ENCODE measurements around the gene SULT4A1.
A peak's percentile ranks its signal among the peaks of the same experiment; 100 is the strongest.

Gene SULT4A1

DNA sequence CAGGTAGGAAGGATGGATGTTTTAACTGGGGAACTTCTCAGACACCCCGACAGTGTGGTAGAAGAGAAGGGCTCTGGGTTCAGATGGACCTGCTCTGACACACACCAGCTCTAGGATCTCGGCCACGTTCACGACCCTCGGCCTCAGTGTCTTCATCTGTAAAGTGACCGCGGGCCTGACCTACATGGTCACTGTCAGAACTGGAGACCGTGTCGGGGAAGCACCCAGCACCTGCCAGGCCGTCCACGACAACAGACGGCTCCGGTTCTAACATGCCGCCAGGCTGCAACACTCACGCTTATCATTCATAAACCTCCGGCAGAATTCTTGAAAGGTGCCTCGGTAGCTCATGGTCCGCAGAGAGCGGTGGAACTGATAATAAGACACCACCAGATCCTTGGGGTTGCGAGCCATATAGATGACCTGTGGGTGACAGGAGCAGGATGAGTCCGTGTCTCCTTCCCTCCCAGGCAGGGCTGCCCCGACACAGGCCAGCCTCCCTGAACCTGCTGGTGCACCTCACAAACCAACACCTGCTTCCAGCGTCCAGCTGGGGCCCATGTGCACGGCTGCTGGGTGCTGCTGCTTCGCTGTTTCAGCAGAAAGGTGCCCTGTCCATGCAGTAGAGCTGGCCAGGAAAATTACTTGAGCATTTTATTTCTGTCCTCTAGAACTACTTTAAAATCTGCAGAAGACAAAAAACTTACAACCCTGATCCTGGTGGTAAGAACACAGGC is 23.6 kb downstream of the SULT4A1 start:
- Mint-ChIP-seq H3K9me3 (no peaks in the 10 kb centered on the region), H3K27ac (no peak overlapping the region), H3K27me3 (ENCODE audit: low read depth) (peaks cover 2% of the 10 kb centered on the region), H3K4me1 (ENCODE audit: low read depth) (no peaks in the 10 kb centered on the region), H3K4me3 (no peak overlapping the region), H3K36me3 (ENCODE audit: low read depth) (no peaks in the 10 kb centered on the region)
- no peak for DNase-seq (ENCODE audit: low spot score)

DNA sequence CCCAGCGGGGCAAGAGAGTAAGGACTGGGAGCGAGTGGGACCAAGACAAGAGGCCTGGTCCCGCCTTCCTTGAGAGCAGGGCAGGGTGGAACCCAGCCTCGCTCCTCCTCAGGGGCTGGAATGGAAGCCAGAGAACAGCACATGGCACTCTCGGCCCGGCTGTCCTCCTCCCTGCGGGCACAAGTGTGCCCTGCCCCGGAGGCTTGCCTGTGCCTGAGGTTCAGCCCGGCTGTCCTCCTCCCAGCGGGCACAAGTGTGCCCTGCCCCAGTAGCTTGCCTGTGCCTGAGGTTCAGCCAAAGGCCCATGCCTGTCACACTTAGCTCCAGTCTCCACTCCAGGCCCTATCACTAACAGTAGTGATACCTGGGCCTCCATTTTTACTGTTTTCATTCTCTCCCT is 24.2 kb downstream of the SULT4A1 start:
- DNase-seq (ENCODE audit: low spot score), result no peak
- H3K36me3 Mint-ChIP-seq (ENCODE audit: low read depth), result no peaks in the 10 kb centered on the region
- peaks cover 2% of the 10 kb centered on the region for H3K27me3 Mint-ChIP-seq (ENCODE audit: low read depth)
- H3K4me1 Mint-ChIP-seq (ENCODE audit: low read depth), result no peaks in the 10 kb centered on the region
- no peaks in the 10 kb centered on the region for H3K9me3 Mint-ChIP-seq
- no peak overlapping the region for H3K27ac Mint-ChIP-seq
- no peak overlapping the region for H3K4me3 Mint-ChIP-seq

GRCh38 chr22:43837666-43838065 is 24.6 kb downstream of the SULT4A1 start:
- Mint-ChIP-seq H3K9me3 (no peaks in the 10 kb centered on the region), H3K36me3 (ENCODE audit: low read depth) (no peaks in the 10 kb centered on the region), H3K4me3 (no peak overlapping the region), H3K27me3 (ENCODE audit: low read depth) (peaks cover 2% of the 10 kb centered on the region), H3K4me1 (ENCODE audit: low read depth) (no peaks in the 10 kb centered on the region), H3K27ac (no peak overlapping the region)
- no peak for DNase-seq (ENCODE audit: low spot score)

GRCh38 chr22:43835736-43836135 is 26.6 kb downstream of the SULT4A1 start:
- Mint-ChIP-seq H3K9me3 (no peaks in the 10 kb centered on the region), H3K4me1 (ENCODE audit: low read depth) (no peaks in the 10 kb centered on the region), H3K27me3 (ENCODE audit: low read depth) (peaks cover 2% of the 10 kb centered on the region), H3K4me3 (no peak overlapping the region), H3K36me3 (ENCODE audit: low read depth) (no peaks in the 10 kb centered on the region), H3K27ac (no peak overlapping the region)
- DNase-seq (ENCODE audit: low spot score), result no peak

DNA sequence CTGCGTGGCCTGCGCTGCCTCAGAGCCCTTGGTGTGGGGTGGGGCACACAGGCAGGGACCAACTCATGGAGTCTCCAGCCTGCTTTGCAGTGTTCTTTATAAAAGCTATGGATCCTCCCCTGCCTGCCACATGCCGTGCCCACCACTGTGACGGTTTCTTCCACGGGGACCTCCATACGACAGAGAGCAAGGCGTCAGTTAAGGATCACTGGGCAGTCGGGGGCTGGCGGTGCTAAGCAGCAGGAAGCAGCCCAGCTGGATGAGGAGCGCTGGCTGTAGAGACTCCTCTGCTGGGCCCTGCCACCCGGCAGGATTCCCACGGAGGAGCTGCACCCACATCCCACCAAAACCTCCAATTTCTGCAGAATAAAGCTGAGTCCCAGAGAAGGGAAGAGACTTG is 27.1 kb downstream of the SULT4A1 start:
- H3K4me3 Mint-ChIP-seq, result no peak overlapping the region
- H3K27me3 Mint-ChIP-seq (ENCODE audit: low read depth), result peaks cover 2% of the 10 kb centered on the region
- no peak overlapping the region for H3K27ac Mint-ChIP-seq
- no peaks in the 10 kb centered on the region for H3K36me3 Mint-ChIP-seq (ENCODE audit: low read depth)
- no peaks in the 10 kb centered on the region for H3K9me3 Mint-ChIP-seq
- H3K4me1 Mint-ChIP-seq (ENCODE audit: low read depth), result no peaks in the 10 kb centered on the region
- no peak for DNase-seq (ENCODE audit: low spot score)

GRCh38 chr22:43833286-43834240 is 28.8 kb downstream of the SULT4A1 start:
- no peaks in the 10 kb centered on the region for H3K4me1 Mint-ChIP-seq (ENCODE audit: low read depth)
- no peaks in the 10 kb centered on the region for H3K36me3 Mint-ChIP-seq (ENCODE audit: low read depth)
- H3K27me3 Mint-ChIP-seq (ENCODE audit: low read depth), result peaks cover 2% of the 10 kb centered on the region
- DNase-seq (ENCODE audit: low spot score), result no peak
- no peak overlapping the region for H3K4me3 Mint-ChIP-seq
- H3K9me3 Mint-ChIP-seq, result no peaks in the 10 kb centered on the region
- H3K27ac Mint-ChIP-seq, result no peak overlapping the region

DNA sequence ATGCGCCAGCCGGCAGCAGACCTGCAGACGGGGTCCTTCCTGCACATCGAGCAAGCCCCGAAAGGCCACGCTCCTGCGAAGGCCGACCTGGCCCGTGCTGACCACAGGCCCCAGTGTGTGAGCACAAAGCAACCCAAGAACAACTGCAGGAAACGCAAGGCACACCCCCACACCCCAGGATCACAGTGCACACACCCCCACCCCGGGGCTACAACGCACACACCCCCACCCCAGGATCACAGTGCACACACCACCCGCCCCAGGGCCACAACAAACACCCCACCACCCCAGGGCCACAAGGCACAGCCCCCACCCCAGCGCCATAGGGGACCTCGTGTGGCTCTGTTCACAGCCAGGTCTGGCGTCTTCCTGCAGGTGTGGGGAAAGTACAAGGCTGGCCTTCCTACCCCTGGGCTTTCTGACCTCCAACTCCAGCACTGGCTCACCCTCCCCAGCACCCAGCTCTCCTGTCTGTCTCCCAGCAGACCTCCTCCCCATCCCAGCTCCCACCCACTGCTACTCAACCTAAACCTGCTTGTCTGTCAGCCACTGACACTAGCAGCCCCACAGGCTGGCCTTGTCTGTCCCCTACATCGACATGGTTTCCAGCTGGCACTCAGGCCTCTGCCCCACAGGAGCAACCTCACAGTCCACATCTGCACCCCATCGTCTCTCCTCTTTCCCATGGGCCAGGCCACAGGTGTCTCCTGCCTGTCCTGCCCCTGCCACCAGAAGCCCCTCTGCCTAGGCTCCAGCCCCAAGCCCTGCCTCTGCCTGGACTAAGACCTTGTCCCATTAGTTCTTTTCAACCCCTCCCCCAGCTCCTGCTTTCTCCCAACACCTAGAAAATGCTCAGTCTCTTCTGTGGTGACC is 29.7 kb downstream of the SULT4A1 start:
- Mint-ChIP-seq H3K27ac (peak overlapping the region; percentile 57), H3K36me3 (ENCODE audit: low read depth) (no peaks in the 10 kb centered on the region), H3K4me3 (no peak overlapping the region), H3K9me3 (no peaks in the 10 kb centered on the region), H3K27me3 (ENCODE audit: low read depth) (peaks cover 2% of the 10 kb centered on the region), H3K4me1 (ENCODE audit: low read depth) (no peaks in the 10 kb centered on the region)
- no peak for DNase-seq (ENCODE audit: low spot score)

DNA sequence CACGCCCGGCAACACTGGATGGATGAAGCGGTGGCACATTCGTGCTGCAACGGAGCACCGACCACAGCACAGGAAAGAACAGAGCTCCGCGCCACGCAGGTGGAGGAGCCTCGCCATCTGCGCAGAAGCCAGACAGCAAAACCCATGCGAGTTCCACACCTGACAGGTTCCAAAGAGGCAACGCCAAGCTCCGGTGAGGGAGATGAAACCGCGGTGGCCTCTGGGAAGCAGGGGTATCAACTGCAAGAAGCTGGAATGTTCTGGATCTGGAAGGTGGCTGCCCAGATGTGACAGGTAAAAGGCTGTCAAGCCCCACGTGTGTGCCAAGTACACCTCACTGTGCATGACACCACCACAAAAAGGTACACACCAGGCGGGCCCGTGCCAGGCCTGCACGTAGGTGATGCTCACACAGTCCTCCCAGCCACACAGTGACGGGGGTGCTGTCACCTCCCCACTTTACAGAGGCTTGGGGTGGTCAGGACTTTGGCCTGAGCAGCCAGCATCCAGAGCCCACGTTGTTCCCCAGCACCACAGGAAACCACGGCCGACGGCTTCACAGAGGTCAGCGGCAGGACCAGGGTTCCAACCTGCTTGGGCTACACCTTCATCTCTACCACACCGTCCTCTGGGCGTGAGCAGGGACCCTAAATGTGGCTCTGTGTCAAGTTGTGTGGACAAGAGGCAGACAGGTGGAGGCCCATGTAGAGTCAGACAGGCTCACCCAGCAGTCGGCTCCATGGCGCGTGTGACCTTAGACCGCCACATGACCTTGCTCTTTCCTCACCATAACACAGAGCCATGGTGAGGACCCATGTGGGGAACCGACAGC is 30.5 kb downstream of the SULT4A1 start:
- no peaks in the 10 kb centered on the region for H3K4me1 Mint-ChIP-seq (ENCODE audit: low read depth)
- no peak overlapping the region for H3K4me3 Mint-ChIP-seq
- H3K36me3 Mint-ChIP-seq (ENCODE audit: low read depth), result no peaks in the 10 kb centered on the region
- no peak overlapping the region for H3K27ac Mint-ChIP-seq
- no peak for DNase-seq (ENCODE audit: low spot score)
- no peaks in the 10 kb centered on the region for H3K9me3 Mint-ChIP-seq
- peaks cover 2% of the 10 kb centered on the region for H3K27me3 Mint-ChIP-seq (ENCODE audit: low read depth)

DNA sequence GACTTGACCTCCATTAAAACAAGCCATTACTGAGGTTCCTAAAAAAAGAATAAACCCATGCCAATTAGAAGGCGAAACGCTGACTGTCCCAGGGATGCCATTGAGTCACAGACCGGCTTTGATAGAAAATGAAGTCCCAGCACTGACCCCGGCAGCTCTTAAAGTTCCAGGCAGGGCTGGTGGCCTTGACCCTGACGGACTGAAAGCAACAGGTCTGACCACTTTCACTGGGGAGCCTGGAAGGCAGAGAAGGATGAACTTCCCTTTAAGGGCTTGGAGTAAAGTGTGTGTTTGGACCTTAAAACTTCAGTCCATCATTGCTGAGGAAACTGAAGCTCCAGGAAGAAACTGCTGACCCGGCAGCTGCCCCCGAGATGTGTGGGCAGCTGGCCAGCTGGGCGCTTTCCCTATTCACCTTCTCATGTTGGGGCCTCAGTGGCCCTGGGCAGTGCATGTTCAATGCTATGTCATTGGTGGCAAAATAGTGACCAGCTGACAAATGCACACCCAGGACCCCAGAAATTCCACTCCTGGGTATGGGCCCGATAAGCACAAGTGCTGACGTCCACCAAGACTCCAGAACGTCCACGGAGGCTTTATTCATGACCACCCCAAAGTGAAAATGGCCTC is 31.3 kb downstream of the SULT4A1 start:
- DNase-seq (ENCODE audit: low spot score), result no peak
- Mint-ChIP-seq H3K27me3 (ENCODE audit: low read depth) (peaks cover 2% of the 10 kb centered on the region), H3K27ac (no peak overlapping the region), H3K36me3 (ENCODE audit: low read depth) (no peaks in the 10 kb centered on the region), H3K4me1 (ENCODE audit: low read depth) (no peaks in the 10 kb centered on the region), H3K9me3 (no peaks in the 10 kb centered on the region), H3K4me3 (no peak overlapping the region)

- Mint-ChIP-seq H3K4me1 (ENCODE audit: low read depth) (no peaks in the 10 kb centered on the region), H3K4me3 (no peak overlapping the region), H3K36me3 (ENCODE audit: low read depth) (no peaks in the 10 kb centered on the region), H3K9me3 (no peaks in the 10 kb centered on the region), H3K27me3 (ENCODE audit: low read depth) (peaks cover 2% of the 10 kb centered on the region), H3K27ac (no peak overlapping the region)
- DNase-seq (ENCODE audit: low spot score), result no peak
These were observed 32.1 kb downstream of the SULT4A1 start for GRCh38 chr22:43829904-43830851.

DNA sequence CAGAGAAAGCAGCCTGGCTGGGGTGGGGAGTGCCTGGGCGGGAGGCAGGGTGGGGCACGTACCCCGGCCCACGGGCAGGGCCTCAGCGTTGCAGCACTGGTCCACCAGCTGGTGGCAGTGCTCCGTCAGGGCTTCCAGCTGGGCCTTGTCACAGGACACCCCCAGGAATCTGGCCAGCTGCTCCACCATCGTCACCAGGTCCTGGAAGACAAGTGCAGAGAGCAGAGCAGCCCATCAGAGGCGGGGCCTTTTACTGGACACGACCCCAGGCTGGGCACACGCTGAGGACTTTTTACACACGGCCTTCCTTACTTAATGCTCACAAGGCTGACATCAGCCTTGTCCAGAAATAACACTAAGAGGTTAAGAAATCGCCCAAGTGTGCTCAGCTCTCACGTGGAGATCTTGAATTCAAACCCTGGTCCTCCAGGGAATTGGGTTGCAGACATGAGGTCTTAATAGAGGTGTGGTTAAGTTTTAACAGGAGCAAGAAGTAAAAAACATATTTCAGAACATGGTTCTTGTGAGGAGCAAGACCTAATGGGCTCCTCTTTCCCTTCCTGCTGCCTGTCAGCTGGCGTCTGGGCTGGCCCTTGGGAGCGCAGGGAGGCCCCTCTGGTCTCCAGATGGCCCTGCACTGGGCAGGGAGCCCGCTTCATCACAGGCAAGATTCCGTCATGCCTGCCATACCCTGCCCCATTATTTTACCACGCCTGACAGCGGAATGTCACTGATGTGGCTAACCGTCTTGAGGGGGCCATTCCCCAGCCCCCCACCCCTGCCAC is 33.1 kb downstream of the SULT4A1 start:
- no peaks in the 10 kb centered on the region for H3K36me3 Mint-ChIP-seq (ENCODE audit: low read depth)
- H3K27me3 Mint-ChIP-seq (ENCODE audit: low read depth), result peaks cover 2% of the 10 kb centered on the region
- no peak overlapping the region for H3K27ac Mint-ChIP-seq
- H3K9me3 Mint-ChIP-seq, result no peaks in the 10 kb centered on the region
- H3K4me1 Mint-ChIP-seq (ENCODE audit: low read depth), result no peaks in the 10 kb centered on the region
- DNase-seq (ENCODE audit: low spot score), result no peak
- no peak overlapping the region for H3K4me3 Mint-ChIP-seq

DNA sequence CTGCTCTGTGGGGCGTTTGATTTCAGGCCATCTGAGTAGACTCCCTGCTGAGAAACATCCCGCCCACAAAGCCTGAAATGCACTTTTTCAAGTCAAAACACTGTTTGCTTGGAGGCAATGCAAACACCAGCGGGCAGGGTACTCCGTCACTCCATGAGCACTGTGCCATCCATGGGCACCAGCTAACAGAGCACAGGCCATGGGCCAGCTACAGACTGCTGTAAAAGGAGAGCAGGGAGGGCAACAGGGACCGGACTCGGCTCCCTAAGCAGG is 33.7 kb downstream of the SULT4A1 start:
- Mint-ChIP-seq H3K4me3 (no peak overlapping the region), H3K9me3 (no peaks in the 10 kb centered on the region), H3K27me3 (ENCODE audit: low read depth) (peaks cover 2% of the 10 kb centered on the region), H3K27ac (no peak overlapping the region), H3K4me1 (ENCODE audit: low read depth) (no peaks in the 10 kb centered on the region), H3K36me3 (ENCODE audit: low read depth) (no peaks in the 10 kb centered on the region)
- no peak for DNase-seq (ENCODE audit: low spot score)

Data from T-helper 2 cell treated with Interferon-gamma antibody and Interleukin-4, amounts not matched to agents 5 μg/mL and 100 μg/mL, for 36 hours (primary cell).